Choroid plexus epithelial cell (primary cell): Measurements from ENCODE around the gene CHD6.

Experiments used
- DNase-seq: peaks from one replicate; pipeline ENCODE4 v3.0.0-alpha.2; 2010; ENCODE audit warnings: low read depth
- H3K4me3 ChIP-seq: 2 replicates; pipeline ENCODE4 v1.5.1; 2011; ENCODE audit warnings: low read depth, mild to moderate bottlenecking, control low read depth, low read length, moderate library complexity
- TF ChIP-seq, protein P1 (sequence below): conservative IDR thresholded peaks from 2 replicates; pipeline ENCODE4 v1.5.1; 2011; ENCODE audit warnings: low read depth, mild to moderate bottlenecking, control low read depth, inconsistent platforms, low read length, moderate library complexity

The CHD6 gene

GRCh38 chr20:41551011-41551705 is 67.0 kb downstream of the CHD6 start:
- TF ChIP-seq, protein P1, sequence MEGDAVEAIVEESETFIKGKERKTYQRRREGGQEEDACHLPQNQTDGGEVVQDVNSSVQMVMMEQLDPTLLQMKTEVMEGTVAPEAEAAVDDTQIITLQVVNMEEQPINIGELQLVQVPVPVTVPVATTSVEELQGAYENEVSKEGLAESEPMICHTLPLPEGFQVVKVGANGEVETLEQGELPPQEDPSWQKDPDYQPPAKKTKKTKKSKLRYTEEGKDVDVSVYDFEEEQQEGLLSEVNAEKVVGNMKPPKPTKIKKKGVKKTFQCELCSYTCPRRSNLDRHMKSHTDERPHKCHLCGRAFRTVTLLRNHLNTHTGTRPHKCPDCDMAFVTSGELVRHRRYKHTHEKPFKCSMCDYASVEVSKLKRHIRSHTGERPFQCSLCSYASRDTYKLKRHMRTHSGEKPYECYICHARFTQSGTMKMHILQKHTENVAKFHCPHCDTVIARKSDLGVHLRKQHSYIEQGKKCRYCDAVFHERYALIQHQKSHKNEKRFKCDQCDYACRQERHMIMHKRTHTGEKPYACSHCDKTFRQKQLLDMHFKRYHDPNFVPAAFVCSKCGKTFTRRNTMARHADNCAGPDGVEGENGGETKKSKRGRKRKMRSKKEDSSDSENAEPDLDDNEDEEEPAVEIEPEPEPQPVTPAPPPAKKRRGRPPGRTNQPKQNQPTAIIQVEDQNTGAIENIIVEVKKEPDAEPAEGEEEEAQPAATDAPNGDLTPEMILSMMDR = no peak
- DNase-seq = no peak
- H3K4me3 ChIP-seq = no peak overlapping the region

DNA sequence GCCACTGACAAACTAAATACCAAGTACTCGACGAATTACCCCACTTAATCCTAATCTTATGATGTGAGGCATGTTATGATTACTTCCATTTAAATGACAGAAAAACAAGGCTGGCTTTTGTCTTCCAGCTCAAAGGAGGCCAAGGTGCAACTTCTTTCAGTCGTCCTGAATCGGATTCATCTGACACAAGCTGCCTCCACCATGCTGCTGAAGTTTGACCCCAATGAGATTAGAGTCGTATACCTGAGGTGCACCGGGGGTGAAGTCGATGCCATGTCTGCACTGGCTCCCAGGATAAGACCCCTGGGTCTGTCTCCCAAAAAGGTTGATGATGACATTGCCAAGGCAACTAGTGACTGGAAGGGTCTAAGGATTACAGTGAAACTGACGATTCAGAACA is 71.0 kb downstream of the CHD6 start:
- TF ChIP-seq, protein P1 = no peak
- no peak overlapping the region for H3K4me3 ChIP-seq
- DNase-seq = no peak

- no peak overlapping the region for H3K4me3 ChIP-seq
- DNase-seq = no peak
- TF ChIP-seq, protein P1 = no peak
Measured at GRCh38 chr20:41546535-41546934, 71.6 kb downstream of the CHD6 start.

DNA sequence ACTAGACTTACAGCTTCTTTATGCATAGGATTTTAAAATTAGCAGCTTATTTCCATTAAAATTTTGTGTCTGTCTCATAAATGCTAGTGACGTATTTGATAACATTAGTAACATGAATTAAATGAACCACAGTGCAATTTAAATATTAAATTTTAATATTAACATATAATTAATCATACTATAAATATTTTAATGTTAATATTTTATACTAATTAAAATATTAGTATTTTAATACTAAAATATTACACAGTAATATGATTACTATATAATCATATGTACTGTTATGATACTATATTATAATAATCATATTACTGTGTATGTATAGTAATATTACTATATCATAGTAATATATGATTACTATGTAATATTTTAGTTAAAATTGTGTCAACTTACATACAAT is 73.7 kb downstream of the CHD6 start:
- TF ChIP-seq, protein P1 = no peak

DNA sequence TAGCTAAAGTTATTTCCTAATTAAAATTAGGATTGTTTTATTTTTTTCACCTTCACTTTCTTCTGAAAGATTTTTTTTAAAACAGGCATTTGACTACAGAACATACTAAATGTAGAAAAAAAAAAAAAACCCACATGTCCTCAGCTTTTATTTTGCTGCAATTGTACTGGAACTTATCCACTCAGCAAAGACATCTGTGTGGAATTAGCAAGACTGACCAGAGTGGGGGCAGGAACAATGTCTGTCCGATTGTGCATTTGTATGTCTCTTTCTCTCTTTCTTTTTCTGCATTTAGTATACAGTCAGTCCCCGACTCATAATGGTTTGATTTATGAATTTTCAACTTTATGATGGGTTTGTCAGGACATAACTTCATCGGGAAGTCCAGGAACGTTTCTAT is 77.3 kb downstream of the CHD6 start:
- no peak for DNase-seq
- TF ChIP-seq, protein P1 = no peak

More for the DNA sequence above, 73.7 kb downstream of the CHD6 start:
- no peak for DNase-seq
- no peak overlapping the region for H3K4me3 ChIP-seq

DNA sequence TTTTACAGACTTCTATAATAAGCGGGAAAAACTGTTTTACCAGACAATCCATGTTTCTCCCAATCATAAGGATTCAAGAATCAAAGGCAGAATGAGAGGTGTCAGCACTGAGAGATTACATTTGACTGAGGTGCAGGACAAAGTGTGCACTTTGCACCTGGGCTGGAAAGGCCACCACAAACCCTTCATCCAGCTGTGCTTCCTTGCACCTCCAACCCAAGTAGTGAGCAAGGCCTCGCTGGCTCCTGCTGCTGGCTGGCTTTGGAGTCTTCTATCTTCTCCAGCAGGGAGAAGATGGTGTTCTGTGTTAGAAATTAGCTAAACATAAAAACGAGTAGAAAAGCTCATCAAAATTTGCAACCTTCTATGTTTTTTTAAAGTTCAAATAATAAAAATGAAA is 77.7 kb downstream of the CHD6 start:
- TF ChIP-seq, protein P1 = no peak
- no peak for DNase-seq
- H3K4me3 ChIP-seq = no peak overlapping the region

More for the DNA sequence above, 77.3 kb downstream of the CHD6 start:
- no peak overlapping the region for H3K4me3 ChIP-seq
